Tibial nerve (tissue), 4 donors: ENCODE data around the gene YIPF2.

Experiments
- CTCF ChIP-seq, 5 experiments: fragments of 200-600 bp in 3 of 5; fragments of 450-650 bp in 2 of 5; sonication (generic) in 3 of 5; IDR thresholded peaks; one replicate each; pipeline ENCODE4 v1.5.1; 2016 to 2019; ENCODE audit warnings: antibody characterized with exemption in 5 of 5, mild to moderate bottlenecking in 3 of 5, moderate library complexity in 2 of 5
- EP300 ChIP-seq, 2 donors: sonication (generic); formaldehyde crosslinking; IDR thresholded peaks; one replicate each; pipeline ENCODE4 v1.6.1; 2017; ENCODE audit warnings: antibody characterized with exemption in 2 of 2, mild to moderate bottlenecking in 1 of 2
- POLR2A ChIP-seq, 2 donors: fragments of 450-650 bp; IDR thresholded peaks; one replicate each; pipeline ENCODE4 v1.6.1; 2017; ENCODE audit warnings: antibody characterized with exemption in 2 of 2, mild to moderate bottlenecking in 2 of 2, moderate library complexity in 2 of 2

GRCh38 chr19:10976131-10976892 lies 47.9 kb upstream of the YIPF2 start:
- no peak for TF ChIP-seq CTCF (IDR thresholded peaks at IDR 0.05)
- TF ChIP-seq POLR2A (IDR thresholded peaks at IDR 0.05) = no peak
- no peak for TF ChIP-seq EP300 (IDR thresholded peaks at IDR 0.05)
